GF-D8 (cell line): Measurements from ENCODE around the gene RAC2.
"Not testable (repeated sequence)": the region's sequence is repeated elsewhere in the genome, so short reads cannot be mapped to it uniquely, and the experiment has no call there.

Experiments used
- DNase-seq: peaks from one replicate; lab custom pipeline; 2025; lab: John Stamatoyannopoulos, UW

The RAC2 gene

GRCh38 chr22:37206118-37206840 is 37.8 kb downstream of the RAC2 start:
- no peak for DNase-seq

GRCh38 chr22:37205046-37205445 is 39.0 kb downstream of the RAC2 start:
- DNase-seq = no peak

DNA sequence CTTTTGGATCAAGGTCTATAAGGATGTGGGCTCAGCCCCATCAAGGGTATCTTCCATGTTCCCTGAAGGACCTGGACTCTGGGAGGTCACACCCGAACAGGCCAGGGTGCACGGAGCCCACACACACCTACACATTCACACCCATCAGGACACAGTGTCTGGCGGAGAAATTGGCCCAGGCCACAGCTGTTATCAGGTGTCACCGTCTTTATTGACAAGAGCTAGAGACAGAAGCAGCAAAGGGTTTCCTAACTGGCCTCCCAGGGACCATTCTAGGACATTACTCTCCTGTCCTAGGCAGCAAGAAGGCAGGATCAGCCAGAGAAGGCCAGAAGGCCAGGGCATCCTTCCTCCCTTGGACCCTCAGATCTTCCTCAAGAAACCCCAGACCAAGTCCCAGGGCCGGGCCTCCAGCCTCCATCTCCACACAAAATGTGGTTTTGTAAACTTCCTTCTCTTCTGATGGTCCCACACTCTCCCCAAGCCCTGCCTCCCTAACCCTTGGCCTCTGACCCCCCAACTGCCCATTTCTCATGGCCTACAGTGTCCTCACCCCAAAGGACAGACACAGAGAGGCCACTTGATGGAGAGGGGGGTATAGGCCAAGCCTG is 39.9 kb downstream of the RAC2 start:
- no peak for DNase-seq

DNA sequence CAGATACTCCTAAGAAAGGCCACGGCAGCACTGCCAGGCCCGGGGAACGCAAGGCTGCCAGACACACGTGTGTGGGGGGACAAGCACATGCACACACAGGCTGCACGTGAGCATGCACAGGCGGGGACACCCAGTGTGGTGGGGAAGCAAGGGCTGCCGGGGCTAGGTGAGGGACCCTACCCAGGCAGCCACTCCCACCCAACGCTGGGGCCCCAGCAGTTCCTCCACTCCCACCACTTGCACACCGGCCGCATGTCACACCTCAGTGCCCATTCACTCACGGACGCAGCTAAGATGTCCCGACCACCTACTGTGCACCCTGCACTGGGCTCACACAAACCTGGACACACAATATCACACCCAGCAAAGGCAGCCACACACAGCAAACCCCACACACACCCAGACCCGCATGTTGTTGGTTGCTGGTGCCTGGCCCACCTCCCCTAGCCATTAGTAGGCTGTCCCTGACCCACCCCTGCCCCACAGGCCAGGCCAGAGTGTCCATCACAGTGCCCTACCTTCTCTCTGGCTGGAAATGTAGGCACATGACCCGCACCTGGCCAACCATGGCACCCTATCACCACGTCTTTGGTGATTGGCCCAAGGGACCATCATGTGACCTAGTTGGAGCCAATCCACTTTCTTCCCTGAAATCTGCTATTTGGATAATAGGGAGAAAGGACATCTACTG is 40.6 kb downstream of the RAC2 start:
- no peak for DNase-seq

GRCh38 chr22:37202716-37203115 is 41.4 kb downstream of the RAC2 start:
- DNase-seq = no peak

- DNase-seq = no peak
Observed at GRCh38 chr22:37202001-37202555, 42.0 kb downstream of the RAC2 start.

DNA sequence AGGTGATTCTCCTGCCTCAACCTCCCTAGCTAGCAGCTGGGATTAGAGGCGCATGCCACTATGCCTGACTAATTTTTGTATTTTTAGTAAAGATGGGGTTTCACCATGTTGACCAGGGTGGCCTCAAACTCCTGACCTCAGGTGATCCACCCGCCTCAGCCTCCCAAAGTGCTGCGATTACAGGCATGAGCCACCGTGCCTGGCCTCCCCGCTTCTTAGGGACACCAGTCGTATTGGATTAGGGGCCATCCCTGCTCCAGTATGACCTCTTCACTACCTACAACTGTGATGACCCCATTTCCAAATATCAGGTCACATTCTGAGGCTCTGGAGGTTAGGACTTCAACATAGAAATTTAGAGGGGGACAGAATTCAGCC is 42.6 kb downstream of the RAC2 start:
- DNase-seq = not testable (repeated sequence)

DNA sequence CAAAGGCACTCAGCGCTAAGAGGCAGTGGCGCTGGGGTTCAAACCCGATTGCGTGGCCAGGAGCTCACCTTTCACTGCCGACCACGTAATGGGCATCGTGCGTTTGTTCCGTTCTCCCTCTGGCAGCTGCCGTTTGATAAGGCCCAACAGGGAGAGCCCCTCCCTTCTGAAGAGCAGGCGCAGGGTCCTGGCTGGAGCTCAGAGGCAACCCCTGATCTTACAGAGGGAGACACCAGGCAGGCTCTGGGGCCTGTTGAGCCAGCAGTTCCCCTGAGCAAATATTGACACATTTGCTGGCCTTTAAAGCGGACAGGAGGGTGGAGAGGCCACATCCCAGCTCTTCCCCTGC is 44.3 kb downstream of the RAC2 start:
- DNase-seq = no peak

DNA sequence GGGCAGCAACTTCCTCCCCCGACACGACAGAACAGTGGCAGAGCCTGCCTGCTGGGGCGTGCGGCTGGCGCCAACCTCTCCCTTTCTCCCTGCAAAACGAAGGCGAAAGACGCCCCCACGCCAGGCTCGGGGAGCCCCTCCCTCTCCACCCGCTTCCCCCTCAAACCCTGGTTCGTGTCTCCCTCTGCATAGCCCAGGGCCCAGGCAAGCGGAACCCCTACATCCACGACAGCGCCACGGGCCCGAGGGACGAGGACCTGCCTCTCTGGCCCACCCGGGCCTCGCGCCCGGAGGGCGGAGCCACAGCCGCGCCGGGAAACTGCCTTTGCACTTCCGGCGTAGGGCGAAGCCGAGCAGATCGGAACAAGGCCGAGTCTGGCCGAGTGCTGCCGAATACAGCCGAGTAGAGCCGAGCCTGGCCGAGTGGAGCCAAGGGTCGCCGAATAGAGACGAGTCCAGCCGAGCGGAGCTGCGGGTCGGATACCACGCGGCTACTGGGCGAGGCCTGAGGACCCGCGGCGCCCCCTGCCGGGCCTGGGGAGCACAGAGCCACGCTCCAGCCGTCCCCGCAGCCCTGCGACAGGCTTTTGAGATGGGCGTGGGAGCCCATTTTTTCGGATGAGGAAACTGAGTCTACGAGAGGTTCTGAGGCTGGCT is 44.8 kb downstream of the RAC2 start:
- peak; percentile 89 for DNase-seq

DNA sequence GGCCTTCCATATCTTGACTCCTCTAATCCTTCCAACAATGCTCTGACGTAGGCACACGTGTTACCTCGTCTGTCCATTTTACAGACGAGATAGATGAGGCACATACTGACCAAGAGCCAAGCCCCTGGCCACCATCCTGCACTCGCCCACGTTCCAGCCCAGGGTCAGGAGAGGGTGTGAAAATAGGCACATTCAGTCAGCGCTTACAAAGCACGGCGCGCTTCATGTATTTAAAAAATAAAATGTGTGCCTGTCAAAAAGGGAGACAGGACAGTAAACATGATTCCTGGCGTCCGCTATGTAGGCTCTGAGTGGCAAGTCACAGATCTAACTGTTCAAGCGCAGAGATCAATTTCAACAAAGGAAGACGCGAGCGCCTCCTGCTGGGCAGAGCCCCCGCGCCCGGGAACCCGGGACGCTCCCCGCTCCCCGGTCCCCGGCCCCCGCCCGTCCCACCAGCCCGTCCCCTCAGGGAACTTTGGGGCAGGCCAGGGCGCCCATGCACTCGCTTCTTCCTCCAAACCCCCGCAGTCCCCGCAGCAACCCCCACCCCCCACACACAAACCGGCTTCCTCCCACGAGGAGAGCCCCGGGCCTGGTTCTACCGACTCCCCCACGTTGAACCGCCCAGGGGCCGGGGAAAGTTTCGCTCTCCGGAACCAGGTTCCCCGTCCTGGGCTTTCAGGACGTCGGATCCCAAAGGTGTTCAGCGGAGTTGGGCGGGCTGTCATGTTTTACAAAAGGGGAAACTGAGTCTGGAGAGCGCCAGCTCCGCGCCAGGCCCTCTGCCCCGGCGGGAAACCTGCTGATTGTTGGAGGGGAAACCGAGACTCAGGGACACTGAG is 45.6 kb downstream of the RAC2 start:
- DNase-seq = peak; percentile 43

DNA sequence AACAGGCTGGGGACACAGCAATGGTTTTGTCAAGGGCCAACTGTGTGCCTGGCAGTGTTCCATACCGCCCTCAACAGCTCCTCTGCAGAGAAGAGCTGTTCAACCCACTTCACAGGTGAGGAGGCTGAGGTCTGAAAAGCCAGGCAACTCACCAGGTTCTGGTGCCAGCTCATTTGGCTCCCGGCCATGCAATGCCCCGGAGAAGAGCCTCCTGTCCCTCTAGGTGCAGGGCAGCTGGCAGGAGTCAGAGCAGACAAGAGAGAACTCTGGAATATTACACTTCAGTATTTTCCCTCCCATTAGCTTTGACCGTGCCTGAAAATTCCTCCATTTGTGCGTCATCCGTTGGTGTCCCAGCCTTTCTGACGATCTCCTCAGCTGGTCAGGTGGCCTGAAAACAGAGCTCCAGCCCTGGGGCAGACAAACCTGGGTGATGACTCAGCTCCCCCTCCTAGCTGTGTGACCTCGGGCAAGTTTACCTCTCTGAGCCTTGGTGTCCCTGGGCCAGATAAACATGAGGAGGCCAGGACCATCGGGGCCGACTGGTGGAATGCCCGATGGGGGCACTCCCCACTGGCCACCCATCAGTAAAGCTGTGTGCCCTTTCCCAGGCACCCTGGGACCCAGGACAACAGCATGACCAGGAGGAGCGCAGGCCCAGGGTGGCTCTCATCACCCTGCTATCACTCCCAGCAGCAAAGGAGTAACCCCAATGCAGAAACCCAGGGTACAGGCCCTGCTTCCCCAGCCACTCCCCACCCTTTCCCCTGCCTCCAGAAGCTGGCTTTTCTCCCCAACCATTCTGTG is 46.4 kb downstream of the RAC2 start:
- no peak for DNase-seq

DNA sequence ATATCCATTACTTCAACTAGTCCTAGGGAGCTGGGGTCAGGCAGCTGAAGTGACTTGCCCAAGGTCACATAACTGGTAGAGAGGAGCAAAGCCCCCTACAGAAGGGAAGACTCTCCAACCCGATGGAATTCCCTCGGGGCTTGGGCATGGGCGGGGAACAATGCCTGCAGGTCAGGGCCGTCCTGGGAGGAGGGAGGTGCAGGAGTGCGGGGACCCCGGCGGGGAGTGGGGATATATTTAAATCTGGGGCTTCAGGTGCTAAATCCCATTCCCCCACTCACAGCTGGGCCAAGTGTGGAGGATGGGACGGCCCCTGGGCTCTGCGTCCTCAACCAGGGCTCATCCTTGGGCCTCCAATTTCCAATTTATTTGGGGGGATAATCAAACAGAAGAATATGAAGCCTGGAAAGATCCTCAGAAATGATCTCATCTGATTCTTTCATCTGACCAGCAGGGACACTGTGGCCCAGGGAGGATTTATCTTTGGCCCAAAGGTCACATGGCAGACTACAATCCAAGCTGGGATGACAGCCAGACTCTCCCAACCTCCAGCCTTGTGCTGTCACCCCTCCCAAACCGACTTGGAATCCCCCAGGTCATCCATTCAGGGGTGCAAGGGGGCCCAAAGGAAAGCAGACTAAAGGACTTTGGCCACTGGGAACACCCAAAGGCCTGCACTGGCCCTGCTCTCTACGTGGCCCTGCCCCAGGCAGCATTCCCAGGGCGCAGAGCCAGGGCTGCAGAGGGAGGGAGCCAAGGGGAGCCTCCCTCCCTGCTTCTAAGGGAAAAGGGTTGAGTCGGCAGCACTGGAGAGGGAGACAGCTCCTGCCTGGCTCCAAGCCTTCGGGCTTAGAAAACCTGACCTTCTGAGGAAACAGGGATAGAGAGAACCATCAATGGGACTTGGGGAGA is 47.3 kb downstream of the RAC2 start:
- DNase-seq = no peak

DNA sequence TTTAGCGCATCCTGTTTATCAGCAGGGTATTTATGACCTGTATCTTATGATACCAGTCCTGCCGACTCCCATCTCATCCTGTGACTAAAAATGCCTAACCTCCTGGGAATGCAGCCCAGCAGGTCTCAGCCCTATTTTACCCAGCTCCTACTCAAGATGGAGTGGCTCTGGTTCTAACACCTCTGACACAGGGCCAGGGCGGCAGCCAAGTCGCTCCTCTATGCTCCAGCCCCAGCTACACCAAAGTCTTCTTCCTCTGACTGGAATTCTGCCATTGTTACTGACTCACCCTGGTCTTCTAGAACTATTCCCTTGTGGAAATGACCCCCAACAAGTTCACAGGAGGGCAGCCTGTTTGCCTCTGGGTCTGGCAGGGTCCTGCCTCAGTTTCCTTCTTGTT is 48.1 kb downstream of the RAC2 start:
- no peak for DNase-seq

DNA sequence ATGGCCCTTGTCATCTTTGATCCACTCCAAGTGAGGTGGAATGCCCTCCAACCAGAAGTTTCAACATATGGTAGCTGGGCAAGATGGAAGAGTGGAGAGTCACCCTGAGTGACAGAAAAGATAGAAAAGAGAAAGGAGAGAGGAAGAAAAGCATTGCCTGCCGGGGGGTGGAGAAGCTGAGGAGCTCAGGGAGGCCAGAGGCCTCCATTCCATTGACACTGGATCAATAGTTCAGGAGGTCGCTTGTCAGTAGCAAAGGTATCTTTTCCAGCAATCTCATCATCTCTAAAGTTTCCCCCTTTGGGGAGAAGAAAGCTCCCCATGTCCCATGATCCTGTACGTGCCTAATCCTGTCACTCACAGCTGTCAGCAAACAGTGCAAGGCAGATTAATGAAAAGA is 49.3 kb downstream of the RAC2 start:
- DNase-seq = no peak

- peak; percentile 71 for DNase-seq
Observed at GRCh38 chr22:37193629-37194191, 50.4 kb downstream of the RAC2 start.

GRCh38 chr22:37192741-37193140 is 51.3 kb downstream of the RAC2 start:
- DNase-seq = no peak

DNA sequence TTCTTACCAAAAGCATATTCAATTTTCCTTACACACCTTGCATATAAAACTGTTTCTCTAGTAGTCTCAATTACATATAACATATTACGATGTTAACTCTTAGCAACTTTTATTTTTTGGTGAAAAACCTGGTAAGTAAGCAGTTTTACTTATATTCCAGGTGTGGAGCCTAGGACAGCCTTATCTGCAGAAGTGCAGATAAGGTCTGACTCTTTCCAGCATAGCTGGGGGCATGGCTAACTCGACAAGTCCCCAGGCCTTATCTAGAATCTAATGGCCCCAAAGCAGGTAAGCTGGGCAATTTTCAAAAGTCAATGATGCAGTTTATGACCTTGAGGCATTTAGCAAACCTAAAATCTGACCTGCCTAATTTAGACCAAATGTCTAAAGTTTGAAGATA is 51.9 kb downstream of the RAC2 start:
- no peak for DNase-seq

GRCh38 chr22:37190262-37190780 is 53.7 kb downstream of the RAC2 start:
- no peak for DNase-seq

GRCh38 chr22:37188901-37189466 is 55.1 kb downstream of the RAC2 start:
- DNase-seq = no peak
